ENCODE results near the gene GAN.
A peak's percentile ranks its signal among the peaks of the same experiment; 100 is the strongest.

Gene GAN

GRCh38 chr16:81360135-81360534, 45.4 kb downstream of the GAN start:
- DNase-seq (ENCODE audit: insufficient read length) (no peak), FAIRE-seq (no peak)
- no peak for TF ChIP-seq POLR2A (IDR thresholded peaks at IDR 0.05; ENCODE audit: low read depth, low read length)
- no peak for TF ChIP-seq POLR2AphosphoS5 (IDR thresholded peaks at IDR 0.05; ENCODE audit: low read depth, low read length)
- TF ChIP-seq TAF1 (IDR thresholded peaks at IDR 0.05; ENCODE audit: borderline replicate concordance, low read depth, low read length): no peak

- FAIRE-seq (no peak), DNase-seq (ENCODE audit: insufficient read length) (no peak)
- no peak for TF ChIP-seq TAF1 (IDR thresholded peaks at IDR 0.05; ENCODE audit: borderline replicate concordance, low read depth, low read length)
- no peak for TF ChIP-seq POLR2AphosphoS5 (IDR thresholded peaks at IDR 0.05; ENCODE audit: low read depth, low read length)
- no peak for TF ChIP-seq POLR2A (IDR thresholded peaks at IDR 0.05; ENCODE audit: low read depth, low read length)
These were observed 51.0 kb downstream of the GAN start for GRCh38 chr16:81365731-81366130.

- FAIRE-seq (peak; percentile 46), DNase-seq (ENCODE audit: insufficient read length) (no peak)
- TF ChIP-seq POLR2A (IDR thresholded peaks at IDR 0.05; ENCODE audit: low read depth, low read length) (no peak), TAF1 (IDR thresholded peaks at IDR 0.05; ENCODE audit: borderline replicate concordance, low read depth, low read length) (no peak), POLR2AphosphoS5 (IDR thresholded peaks at IDR 0.05; ENCODE audit: low read depth, low read length) (no peak)
These were observed 51.7 kb downstream of the GAN start for GRCh38 chr16:81366316-81366932.

- DNase-seq (ENCODE audit: insufficient read length): no peak
- TF ChIP-seq POLR2AphosphoS5 (IDR thresholded peaks at IDR 0.05; ENCODE audit: low read depth, low read length) (no peak), POLR2A (IDR thresholded peaks at IDR 0.05; ENCODE audit: low read depth, low read length) (no peak), TAF1 (IDR thresholded peaks at IDR 0.05; ENCODE audit: borderline replicate concordance, low read depth, low read length) (no peak)
- no peak for FAIRE-seq
These were observed 53.1 kb downstream of the GAN start for GRCh38 chr16:81367821-81368220.

GRCh38 chr16:81369888-81370504, 55.2 kb downstream of the GAN start:
- FAIRE-seq (no peak), DNase-seq (ENCODE audit: insufficient read length) (no peak)
- TF ChIP-seq POLR2A (IDR thresholded peaks at IDR 0.05; ENCODE audit: low read depth, low read length): no peak
- no peak for TF ChIP-seq POLR2AphosphoS5 (IDR thresholded peaks at IDR 0.05; ENCODE audit: low read depth, low read length)
- TF ChIP-seq TAF1 (IDR thresholded peaks at IDR 0.05; ENCODE audit: borderline replicate concordance, low read depth, low read length): no peak

GRCh38 chr16:81371106-81371505, 56.3 kb downstream of the GAN start:
- DNase-seq (ENCODE audit: insufficient read length): no peak
- no peak for TF ChIP-seq POLR2A (IDR thresholded peaks at IDR 0.05; ENCODE audit: low read depth, low read length)
- FAIRE-seq: no peak

- FAIRE-seq (no peak), DNase-seq (ENCODE audit: insufficient read length) (no peak)
- no peak for TF ChIP-seq TAF1 (IDR thresholded peaks at IDR 0.05; ENCODE audit: borderline replicate concordance, low read depth, low read length)
- TF ChIP-seq POLR2AphosphoS5 (IDR thresholded peaks at IDR 0.05; ENCODE audit: low read depth, low read length): no peak
- no peak for TF ChIP-seq POLR2A (IDR thresholded peaks at IDR 0.05; ENCODE audit: low read depth, low read length)
These were observed 59.8 kb downstream of the GAN start for GRCh38 chr16:81374550-81374949.

- no peak for DNase-seq (ENCODE audit: insufficient read length)
- FAIRE-seq: no peak
- TF ChIP-seq POLR2A (IDR thresholded peaks at IDR 0.05; ENCODE audit: low read depth, low read length) (no peak), POLR2AphosphoS5 (IDR thresholded peaks at IDR 0.05; ENCODE audit: low read depth, low read length) (no peak), TAF1 (IDR thresholded peaks at IDR 0.05; ENCODE audit: borderline replicate concordance, low read depth, low read length) (no peak)
These were observed 62.1 kb downstream of the GAN start for GRCh38 chr16:81376880-81377279.

- no peak for DNase-seq (ENCODE audit: insufficient read length)
- FAIRE-seq: no peak
- TF ChIP-seq POLR2AphosphoS5 (IDR thresholded peaks at IDR 0.05; ENCODE audit: low read depth, low read length) (no peak), POLR2A (IDR thresholded peaks at IDR 0.05; ENCODE audit: low read depth, low read length) (no peak), TAF1 (IDR thresholded peaks at IDR 0.05; ENCODE audit: borderline replicate concordance, low read depth, low read length) (no peak)
These were observed 63.3 kb downstream of the GAN start for GRCh38 chr16:81378049-81378448.

- FAIRE-seq (no peak), DNase-seq (ENCODE audit: insufficient read length) (no peak)
- TF ChIP-seq POLR2AphosphoS5 (IDR thresholded peaks at IDR 0.05; ENCODE audit: low read depth, low read length): no peak
- TF ChIP-seq POLR2A (IDR thresholded peaks at IDR 0.05; ENCODE audit: low read depth, low read length): no peak
- no peak for TF ChIP-seq TAF1 (IDR thresholded peaks at IDR 0.05; ENCODE audit: borderline replicate concordance, low read depth, low read length)
These were observed 66.2 kb downstream of the GAN start for GRCh38 chr16:81380932-81381331.

GRCh38 chr16:81384006-81384405, 69.2 kb downstream of the GAN start:
- FAIRE-seq (no peak), DNase-seq (ENCODE audit: insufficient read length) (no peak)
- TF ChIP-seq POLR2AphosphoS5 (IDR thresholded peaks at IDR 0.05; ENCODE audit: low read depth, low read length) (no peak), POLR2A (IDR thresholded peaks at IDR 0.05; ENCODE audit: low read depth, low read length) (no peak), TAF1 (IDR thresholded peaks at IDR 0.05; ENCODE audit: borderline replicate concordance, low read depth, low read length) (no peak)

- no peak for FAIRE-seq
- TF ChIP-seq TAF1 (IDR thresholded peaks at IDR 0.05; ENCODE audit: borderline replicate concordance, low read depth, low read length): no peak
- DNase-seq (ENCODE audit: insufficient read length): no peak
These were observed 70.4 kb downstream of the GAN start for GRCh38 chr16:81385031-81385756.
